GM10266 (cell line): Measurements from ENCODE around the gene ALOX15.
A peak's percentile ranks its signal among the peaks of the same experiment; 100 is the strongest.
"Not testable (repeated sequence)": the region's sequence is repeated elsewhere in the genome, so short reads cannot be mapped to it uniquely, and the experiment has no call there.

ENCODE experiments used
- DNase-seq: peaks from one replicate; pipeline ENCODE4 v3.0.0; 2012; ENCODE audit errors: extremely low spot score
- CTCF ChIP-seq: IDR thresholded peaks from 2 replicates; pipeline ENCODE4 v1.5.1; 2012; ENCODE audit warnings: mild to moderate bottlenecking, low read depth; ENCODE audit not compliant: control insufficient read depth, insufficient read depth; ENCODE audit errors: missing control alignments

Gene ALOX15

GRCh38 chr17:4596636-4597380, 44.7 kb downstream of the ALOX15 start:
- no peak for TF ChIP-seq CTCF
- DNase-seq = no peak

- not testable (repeated sequence) for DNase-seq
Observed at GRCh38 chr17:4595685-4596342, 45.7 kb downstream of the ALOX15 start.

GRCh38 chr17:4594931-4595684, 46.4 kb downstream of the ALOX15 start:
- peak; percentile 38 for TF ChIP-seq CTCF
- DNase-seq = peak; percentile 64

- TF ChIP-seq CTCF = no peak
- no peak for DNase-seq
Observed at GRCh38 chr17:4594406-4594805, 47.1 kb downstream of the ALOX15 start.

GRCh38 chr17:4593021-4593421, 48.5 kb downstream of the ALOX15 start:
- no peak for TF ChIP-seq CTCF
- no peak for DNase-seq

- no peak for TF ChIP-seq CTCF
- no peak for DNase-seq
Observed at GRCh38 chr17:4592240-4593005, 49.1 kb downstream of the ALOX15 start.

- no peak for TF ChIP-seq CTCF
- DNase-seq = no peak
Observed at GRCh38 chr17:4591529-4591928, 49.9 kb downstream of the ALOX15 start.
